Breast epithelium (tissue), 3 donors: ENCODE measurements around the gene C1QTNF9.
"Not testable (repeated sequence)": the region's sequence is repeated elsewhere in the genome, so short reads cannot be mapped to it uniquely, and the experiment has no call there.

Source experiments
- POLR2A ChIP-seq: fragments of 450-650 bp; IDR thresholded peaks from one replicate; pipeline ENCODE4 v1.6.1; 2016; ENCODE audit warnings: antibody characterized with exemption, mild to moderate bottlenecking, moderate library complexity
- TF ChIP-seq, protein P1 (sequence below), 3 donors: fragments of 450-650 bp; IDR thresholded peaks; one replicate each; pipeline ENCODE4 v1.5.1; 2016 to 2017; ENCODE audit warnings: antibody characterized with exemption in 3 of 3, mild to moderate bottlenecking in 3 of 3, moderate library complexity in 3 of 3

DNA sequence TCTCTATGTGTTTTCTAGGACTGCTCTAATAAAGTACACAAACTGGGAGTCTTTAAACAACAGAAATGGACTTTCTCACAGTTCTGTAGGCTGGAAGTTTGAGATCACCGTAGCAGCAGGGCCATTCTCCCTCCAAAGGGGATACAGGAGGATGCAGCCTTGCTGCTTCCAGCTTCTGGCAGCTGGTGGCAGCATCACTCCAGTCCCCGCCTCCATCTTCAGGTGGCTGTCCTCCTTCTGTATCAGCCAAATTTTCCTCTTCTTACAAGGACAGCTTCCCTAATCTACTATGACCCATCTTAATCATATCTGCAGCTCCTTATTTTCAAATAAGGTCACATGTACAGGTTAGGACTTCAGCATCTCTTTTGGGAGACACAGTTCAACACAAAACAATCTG lies 13.1 kb downstream of the C1QTNF9 start:
- TF ChIP-seq, protein P1, sequence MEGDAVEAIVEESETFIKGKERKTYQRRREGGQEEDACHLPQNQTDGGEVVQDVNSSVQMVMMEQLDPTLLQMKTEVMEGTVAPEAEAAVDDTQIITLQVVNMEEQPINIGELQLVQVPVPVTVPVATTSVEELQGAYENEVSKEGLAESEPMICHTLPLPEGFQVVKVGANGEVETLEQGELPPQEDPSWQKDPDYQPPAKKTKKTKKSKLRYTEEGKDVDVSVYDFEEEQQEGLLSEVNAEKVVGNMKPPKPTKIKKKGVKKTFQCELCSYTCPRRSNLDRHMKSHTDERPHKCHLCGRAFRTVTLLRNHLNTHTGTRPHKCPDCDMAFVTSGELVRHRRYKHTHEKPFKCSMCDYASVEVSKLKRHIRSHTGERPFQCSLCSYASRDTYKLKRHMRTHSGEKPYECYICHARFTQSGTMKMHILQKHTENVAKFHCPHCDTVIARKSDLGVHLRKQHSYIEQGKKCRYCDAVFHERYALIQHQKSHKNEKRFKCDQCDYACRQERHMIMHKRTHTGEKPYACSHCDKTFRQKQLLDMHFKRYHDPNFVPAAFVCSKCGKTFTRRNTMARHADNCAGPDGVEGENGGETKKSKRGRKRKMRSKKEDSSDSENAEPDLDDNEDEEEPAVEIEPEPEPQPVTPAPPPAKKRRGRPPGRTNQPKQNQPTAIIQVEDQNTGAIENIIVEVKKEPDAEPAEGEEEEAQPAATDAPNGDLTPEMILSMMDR (IDR thresholded peaks at IDR 0.05), result not testable (repeated sequence)
- not testable (repeated sequence) for TF ChIP-seq POLR2A
